Suppressor macrophage treated with lipopolysaccharide for 4 hours (primary cell): Measurements from ENCODE around the gene FGA.
"Not testable (repeated sequence)": the region's sequence is repeated elsewhere in the genome, so short reads cannot be mapped to it uniquely, and the experiment has no call there.

Source experiments
- DNase-seq: peaks from one replicate; pipeline ENCODE4 v3.0.0-alpha.2; 2020

Gene FGA

GRCh38 chr4:154606728-154607723 lies 16.5 kb upstream of the FGA start:
- DNase-seq = no peak

- no peak for DNase-seq
These were observed 14.2 kb upstream of the FGA start for GRCh38 chr4:154604696-154605200.

- DNase-seq = no peak
These were observed 12.7 kb upstream of the FGA start for GRCh38 chr4:154603033-154603943.

- no peak for DNase-seq
These were observed 12.0 kb upstream of the FGA start for GRCh38 chr4:154602404-154603020.

GRCh38 chr4:154597798-154598774 lies 7.5 kb upstream of the FGA start:
- DNase-seq = no peak

GRCh38 chr4:154597281-154597680 lies 6.7 kb upstream of the FGA start:
- not testable (repeated sequence) for DNase-seq

- no peak for DNase-seq
These were observed 5.3 kb upstream of the FGA start for GRCh38 chr4:154595807-154596206.

- DNase-seq = not testable (repeated sequence)
These were observed 3.8 kb upstream of the FGA start for GRCh38 chr4:154594343-154594742.

GRCh38 chr4:154593868-154594267 lies 3.3 kb upstream of the FGA start:
- no peak for DNase-seq

- DNase-seq = no peak
These were observed 1.3 kb upstream of the FGA start for GRCh38 chr4:154591890-154592289.

- no peak for DNase-seq
These were observed 995 bp downstream of the FGA start for GRCh38 chr4:154589296-154590197.

- no peak for DNase-seq
These were observed 2.3 kb downstream of the FGA start for GRCh38 chr4:154588198-154588597.

- no peak for DNase-seq
These were observed 4.1 kb downstream of the FGA start for GRCh38 chr4:154586296-154587033.

GRCh38 chr4:154585369-154586018 lies 5.0 kb downstream of the FGA start:
- DNase-seq = no peak

- no peak for DNase-seq
These were observed 6.3 kb downstream of the FGA start for GRCh38 chr4:154584259-154584658.

- no peak for DNase-seq
These were observed 6.9 kb downstream of the FGA start for GRCh38 chr4:154583677-154584076.

GRCh38 chr4:154583230-154583629 lies 7.3 kb downstream of the FGA start:
- no peak for DNase-seq

- DNase-seq = no peak
These were observed 7.8 kb downstream of the FGA start for GRCh38 chr4:154582723-154583122.

GRCh38 chr4:154579927-154580326 lies 10.6 kb downstream of the FGA start:
- DNase-seq = no peak
